COLO668 (cell line): ENCODE data around the gene CALN1.

Experiments
- DNase-seq: peaks from one replicate; lab custom pipeline; 2025; ENCODE audit not compliant: unreplicated experiment; lab: John Stamatoyannopoulos, UW

Gene CALN1

GRCh38 chr7:71886046-71886445 is 526.1 kb downstream of the CALN1 start:
- DNase-seq = no peak

DNA sequence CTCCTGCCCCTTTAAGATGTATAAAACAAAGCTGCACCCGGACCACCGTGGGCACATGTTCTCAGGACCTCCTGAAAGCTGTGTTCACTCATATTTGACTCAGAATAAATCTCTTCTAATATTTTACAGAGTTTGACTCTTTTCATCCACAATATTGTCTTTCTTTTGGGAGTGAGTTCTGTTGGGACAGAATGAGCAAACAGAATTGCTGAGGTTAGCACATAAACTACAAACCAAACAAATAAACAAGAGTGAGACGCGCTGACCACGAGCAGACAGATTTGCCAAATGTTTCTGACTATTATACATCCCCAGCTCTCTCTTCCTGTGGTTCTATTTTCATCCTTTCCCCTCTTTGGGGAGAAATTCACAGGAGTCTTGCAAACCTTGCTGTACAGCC is 526.7 kb downstream of the CALN1 start:
- DNase-seq = no peak

- DNase-seq = no peak
These were observed 528.7 kb downstream of the CALN1 start for GRCh38 chr7:71883415-71883814.

DNA sequence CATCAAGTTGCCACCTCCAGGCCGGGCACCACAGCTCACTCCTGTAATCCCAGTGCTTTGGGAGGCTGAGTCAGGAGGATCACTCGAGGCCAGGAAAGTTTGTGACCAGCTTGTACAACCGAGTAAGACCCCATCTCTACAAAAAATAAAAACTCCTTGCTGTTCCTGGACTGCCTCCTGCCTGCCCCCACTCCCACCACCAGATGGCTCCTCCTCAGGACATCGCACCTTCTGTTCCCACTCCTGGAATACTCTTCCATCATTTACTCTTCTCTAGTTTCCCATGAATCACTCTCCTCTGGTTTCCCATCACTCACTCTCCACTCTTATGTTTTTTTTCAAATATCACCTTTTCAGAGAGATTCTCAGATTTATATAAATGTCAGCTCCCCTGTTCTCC is 540.7 kb downstream of the CALN1 start:
- DNase-seq = no peak

GRCh38 chr7:71870812-71871211 is 541.3 kb downstream of the CALN1 start:
- DNase-seq = no peak

DNA sequence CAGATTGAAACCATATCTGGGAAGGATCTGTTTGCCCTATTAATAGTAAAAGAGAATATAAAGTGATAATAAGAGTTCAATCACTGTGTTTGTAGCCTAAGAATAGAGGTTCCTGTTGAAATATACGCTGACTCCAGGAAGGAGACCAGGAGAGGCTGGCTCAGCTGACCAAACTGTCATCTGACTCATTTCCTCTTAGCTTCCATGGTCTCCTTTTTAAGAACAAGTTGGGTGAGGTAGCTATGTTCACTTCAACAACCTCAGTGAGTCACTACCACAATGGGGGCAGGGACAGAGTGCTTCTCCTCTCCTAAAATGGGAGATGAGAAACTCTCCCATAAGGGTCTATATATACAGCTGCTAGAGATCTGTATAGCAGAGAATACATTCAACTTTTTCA is 543.3 kb downstream of the CALN1 start:
- DNase-seq = no peak

GRCh38 chr7:71867626-71868025 is 544.5 kb downstream of the CALN1 start:
- DNase-seq = no peak

DNA sequence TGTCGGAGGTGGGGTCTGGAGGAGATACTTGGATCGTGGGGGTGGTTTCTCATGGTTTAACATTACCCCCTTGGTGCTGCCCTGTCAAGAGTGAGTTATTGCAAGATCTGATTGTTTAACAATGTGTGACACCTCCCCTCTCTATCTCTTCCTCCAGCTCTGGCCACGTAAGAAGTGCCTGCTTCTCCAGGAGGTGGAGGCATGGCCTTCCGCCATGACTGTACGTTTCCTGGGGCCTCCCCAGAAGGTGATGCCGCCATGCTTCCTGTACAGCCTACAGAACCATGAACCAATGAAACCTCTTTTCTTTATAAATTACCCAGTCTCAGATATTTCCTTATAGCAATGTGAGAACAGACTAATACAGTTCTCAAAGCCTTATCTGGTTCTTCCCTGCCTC is 547.0 kb downstream of the CALN1 start:
- DNase-seq = no peak

GRCh38 chr7:71864130-71864529 is 548.0 kb downstream of the CALN1 start:
- no peak for DNase-seq

- no peak for DNase-seq
These were observed 551.6 kb downstream of the CALN1 start for GRCh38 chr7:71860572-71860971.

- DNase-seq = no peak
These were observed 554.8 kb downstream of the CALN1 start for GRCh38 chr7:71857338-71857737.

GRCh38 chr7:71854546-71855397 is 557.4 kb downstream of the CALN1 start:
- DNase-seq = no peak

DNA sequence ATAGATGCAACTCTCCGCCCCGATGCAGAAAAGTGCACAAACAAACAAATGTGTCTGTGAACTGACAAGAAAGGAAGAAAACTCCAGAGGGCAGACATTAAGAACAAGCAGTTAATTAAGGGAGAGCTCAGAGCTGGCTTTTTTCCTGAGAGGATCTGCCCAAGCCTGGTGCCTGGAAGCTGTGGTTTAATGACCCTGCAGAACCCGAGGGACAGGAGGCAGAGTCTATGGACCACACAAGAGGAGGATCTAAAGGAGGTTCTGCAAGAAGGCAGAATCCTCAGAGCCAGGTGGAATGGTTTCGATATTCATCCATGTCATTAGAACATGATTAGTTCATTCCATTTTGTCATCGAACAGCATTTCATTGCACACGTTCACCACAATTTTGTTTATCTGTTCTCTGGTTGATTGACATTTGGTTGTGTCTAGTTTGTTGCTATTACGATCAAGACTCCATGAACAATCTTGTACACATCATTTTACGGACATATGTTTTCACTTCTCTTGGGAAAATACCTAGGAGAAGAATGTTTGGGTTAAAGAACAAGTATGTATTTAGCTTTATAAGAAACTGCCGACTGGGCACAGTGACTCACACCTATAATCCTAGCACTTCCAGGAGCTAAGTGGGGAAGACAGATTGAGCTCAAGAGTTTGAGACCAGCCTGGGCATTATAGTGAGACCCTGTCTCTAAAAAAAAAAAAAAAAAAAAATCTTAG is 560.2 kb downstream of the CALN1 start:
- no peak for DNase-seq

DNA sequence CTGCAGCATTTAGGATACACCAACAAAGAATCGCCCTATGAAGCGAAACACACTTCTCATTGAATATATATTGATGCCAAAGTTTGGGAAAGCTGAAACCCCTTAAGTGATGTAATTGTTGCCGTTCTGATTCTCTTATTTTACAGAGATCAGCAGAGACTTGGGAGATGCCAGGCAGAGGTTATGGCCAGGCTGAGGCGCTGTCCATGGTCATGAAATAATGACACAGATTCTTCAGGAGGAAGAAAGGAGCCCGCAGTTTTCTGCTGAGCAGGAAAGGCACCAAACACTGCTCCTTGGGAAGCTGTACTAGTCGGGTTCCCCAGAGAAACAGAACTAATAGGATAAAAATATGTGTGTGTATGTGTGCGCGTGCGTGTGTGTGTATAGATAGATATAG is 566.0 kb downstream of the CALN1 start:
- DNase-seq = no peak

DNA sequence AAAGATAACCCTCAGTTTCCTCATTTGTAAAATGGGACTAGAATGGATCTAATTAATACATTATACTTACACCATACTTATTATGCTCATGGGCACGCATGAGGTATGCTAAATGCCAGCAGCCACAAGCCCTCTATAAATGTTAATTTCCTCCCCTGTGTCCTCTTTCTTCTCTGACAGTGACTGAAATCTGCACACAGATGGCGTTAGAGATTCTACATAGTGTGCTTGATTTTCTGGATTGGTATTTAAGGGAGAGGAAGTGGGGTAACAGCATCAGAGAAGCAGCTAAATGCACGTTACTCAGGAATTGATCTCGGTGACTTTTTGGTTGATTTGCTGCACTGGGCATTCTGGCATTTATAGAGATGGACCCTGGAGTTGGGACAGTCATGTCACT is 568.5 kb downstream of the CALN1 start:
- no peak for DNase-seq

- DNase-seq = no peak
These were observed 569.4 kb downstream of the CALN1 start for GRCh38 chr7:71842786-71843185.

- no peak for DNase-seq
These were observed 569.8 kb downstream of the CALN1 start for GRCh38 chr7:71842381-71842780.

- no peak for DNase-seq
These were observed 577.1 kb downstream of the CALN1 start for GRCh38 chr7:71835056-71835455.

- no peak for DNase-seq
These were observed 582.6 kb downstream of the CALN1 start for GRCh38 chr7:71829515-71829914.

- no peak for DNase-seq
These were observed 583.8 kb downstream of the CALN1 start for GRCh38 chr7:71828361-71828760.

DNA sequence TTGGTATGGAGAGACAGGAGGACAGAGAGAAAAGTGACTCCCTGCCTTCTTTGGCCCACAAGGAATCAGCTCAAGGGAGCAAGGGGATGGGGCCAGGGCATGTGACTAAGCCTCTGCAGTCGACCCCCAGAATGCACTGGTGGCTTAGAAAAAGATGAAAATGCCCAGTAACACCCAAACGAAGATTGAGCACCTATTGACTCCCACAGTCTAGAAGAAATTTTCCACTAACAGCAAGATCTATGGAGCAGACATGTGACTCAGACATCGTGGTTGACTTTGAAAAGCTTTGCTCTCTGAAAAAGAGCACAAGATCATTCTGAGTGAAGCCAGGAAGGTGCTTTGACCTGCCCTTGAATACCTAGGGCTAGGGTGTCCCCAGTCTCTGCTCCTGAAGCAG is 586.0 kb downstream of the CALN1 start:
- no peak for DNase-seq

GRCh38 chr7:71824006-71824760 is 588.0 kb downstream of the CALN1 start:
- no peak for DNase-seq
